ENCODE data around the gene INPP4B.

INPP4B gene

GRCh38 chr4:142363686-142364085 is 482.4 kb downstream of the INPP4B start:
- H3K23ac ChIP-seq (ENCODE audit: low read depth, low read length, poor library complexity), result no peak overlapping the region
- H2AK5ac ChIP-seq (ENCODE audit: low read depth, low read length), result no peak overlapping the region
- H4K91ac ChIP-seq (ENCODE audit: low read depth, low read length, poor library complexity), result no peak overlapping the region
- H3K4me3 ChIP-seq (ENCODE audit: low read length in 2 of 2), result no peak overlapping the region
- H2BK5ac ChIP-seq (ENCODE audit: low read length), result no peak overlapping the region
- no peaks in the 10 kb centered on the region for H3K9me3 ChIP-seq (replicated peaks in 1 of 2; ENCODE audit: control insufficient read depth in 2 of 2, insufficient read depth in 1 of 2, low read depth in 1 of 2, low read length in 2 of 2)
- H3K4me1 ChIP-seq (ENCODE audit: control insufficient read depth in 2 of 2, insufficient read depth in 1 of 2, low read depth in 1 of 2, low read length in 2 of 2), result peaks cover 5 to 27% of the 10 kb centered on the region in 2 donors
- H2BK120ac ChIP-seq (ENCODE audit: low read depth, low read length), result no peak overlapping the region
- no peak overlapping the region for H3K27ac ChIP-seq (replicated peaks; ENCODE audit: low read length)
- no peak overlapping the region for H3K14ac ChIP-seq (ENCODE audit: low read length)
- no peak overlapping the region for H2BK12ac ChIP-seq (ENCODE audit: low read length)
- no peak overlapping the region for H3K9ac ChIP-seq (ENCODE audit: low read depth, low read length, poor library complexity)
- WGBS, 2 donors (ENCODE audit: extremely low coverage in 2 of 2, insufficient read length in 2 of 2, insufficient replicate concordance in 1 of 2), result no CpG with 5 or more reads among the region's 1 CpG
- H3K4me2 ChIP-seq (ENCODE audit: insufficient read depth, low read length, poor library complexity, severe bottlenecking), result no peak overlapping the region
- no peak overlapping the region for H2BK15ac ChIP-seq (ENCODE audit: low read length)
- H3K4ac ChIP-seq (ENCODE audit: low read length), result no peak overlapping the region
- no peaks in the 10 kb centered on the region for H3K79me1 ChIP-seq (ENCODE audit: low read depth, low read length)
- no peak for DNase-seq (ENCODE audit: low spot score)
- H3K18ac ChIP-seq (ENCODE audit: low read length), result no peak overlapping the region
- no peak overlapping the region for H4K8ac ChIP-seq (ENCODE audit: low read depth, low read length)
- H3K27me3 ChIP-seq (ENCODE audit: control insufficient read depth in 3 of 3, insufficient read depth in 3 of 3, low read depth in 1 of 3, low read length in 3 of 3), result no peaks in the 10 kb centered on the region
- H2AFZ ChIP-seq (ENCODE audit: low read length), result no peak overlapping the region
- peaks cover 0 to 1% of the 10 kb centered on the region in 2 donors for H3K36me3 ChIP-seq (replicated peaks in 1 of 2; ENCODE audit: control insufficient read depth in 2 of 2, insufficient read depth in 2 of 2, low read length in 2 of 2)

DNA sequence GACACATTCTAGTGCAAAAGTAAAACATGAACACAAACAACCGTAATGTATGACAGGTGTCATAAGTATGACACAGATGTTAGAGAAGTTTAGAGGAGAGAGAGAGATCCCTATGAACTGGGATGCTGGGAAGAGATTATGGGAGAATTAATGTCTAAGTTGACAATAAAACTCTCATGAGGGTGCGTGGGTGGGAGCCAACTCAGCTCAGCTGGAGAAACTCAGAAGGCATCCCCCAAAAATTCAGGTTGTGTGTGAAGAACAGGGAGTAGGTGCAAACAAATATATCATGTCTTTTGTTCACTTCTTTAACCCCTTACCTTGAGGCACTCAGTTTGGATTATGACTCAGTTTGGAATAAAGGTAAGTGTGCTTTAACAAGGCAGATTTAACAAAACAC is 484.1 kb downstream of the INPP4B start:
- Histone ChIP-seq H2BK12ac (ENCODE audit: low read length) (no peak overlapping the region), H3K4ac (ENCODE audit: low read length) (no peak overlapping the region), H3K79me1 (ENCODE audit: low read depth, low read length) (no peaks in the 10 kb centered on the region), H2AFZ (ENCODE audit: low read length) (no peak overlapping the region), H2BK120ac (ENCODE audit: low read depth, low read length) (no peak overlapping the region), H4K91ac (ENCODE audit: low read depth, low read length, poor library complexity) (no peak overlapping the region), H2BK15ac (ENCODE audit: low read length) (no peak overlapping the region), H3K4me1 (ENCODE audit: control insufficient read depth in 2 of 2, insufficient read depth in 1 of 2, low read depth in 1 of 2, low read length in 2 of 2) (peaks cover 5 to 17% of the 10 kb centered on the region in 2 donors), H3K27me3 (ENCODE audit: control insufficient read depth in 3 of 3, insufficient read depth in 3 of 3, low read depth in 1 of 3, low read length in 3 of 3) (no peaks in the 10 kb centered on the region), H3K9me3 (replicated peaks in 1 of 2; ENCODE audit: control insufficient read depth in 2 of 2, insufficient read depth in 1 of 2, low read depth in 1 of 2, low read length in 2 of 2) (no peaks in the 10 kb centered on the region), H3K4me2 (ENCODE audit: insufficient read depth, low read length, poor library complexity, severe bottlenecking) (no peak overlapping the region), H3K9ac (ENCODE audit: low read depth, low read length, poor library complexity) (no peak overlapping the region), H3K18ac (ENCODE audit: low read length) (no peak overlapping the region), H3K14ac (ENCODE audit: low read length) (no peak overlapping the region), H4K8ac (ENCODE audit: low read depth, low read length) (no peak overlapping the region), H3K27ac (replicated peaks; ENCODE audit: low read length) (no peak overlapping the region), H3K23ac (ENCODE audit: low read depth, low read length, poor library complexity) (no peak overlapping the region), H2AK5ac (ENCODE audit: low read depth, low read length) (no peak overlapping the region), H3K36me3 (replicated peaks in 1 of 2; ENCODE audit: control insufficient read depth in 2 of 2, insufficient read depth in 2 of 2, low read length in 2 of 2) (peaks cover 0 to 2% of the 10 kb centered on the region in 2 donors), H3K4me3 (ENCODE audit: low read length in 2 of 2) (no peak overlapping the region), H2BK5ac (ENCODE audit: low read length) (no peak overlapping the region)
- DNase-seq (ENCODE audit: low spot score), result no peak
- WGBS, 2 donors (ENCODE audit: extremely low coverage in 2 of 2, insufficient read length in 2 of 2, insufficient replicate concordance in 1 of 2), result no CpG with 5 or more reads among the region's 2 CpGs

DNA sequence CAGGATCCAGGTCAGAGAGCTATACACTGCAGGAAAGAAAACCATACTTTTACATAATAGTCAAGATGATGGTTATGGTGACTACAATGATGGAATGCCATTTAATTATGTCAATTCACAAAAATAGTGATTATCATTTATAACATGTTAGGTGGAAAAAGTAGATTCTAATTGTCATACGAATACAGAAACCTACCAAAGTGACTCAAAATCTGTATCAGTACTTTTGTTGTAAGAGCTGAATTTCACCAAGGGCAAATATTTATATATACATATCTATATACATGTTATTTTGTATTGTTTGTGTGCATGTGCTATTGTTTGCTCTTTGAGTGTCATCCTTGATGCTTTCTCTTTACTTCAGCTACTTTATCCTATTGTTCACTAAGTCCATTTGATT is 485.4 kb downstream of the INPP4B start:
- H3K4me3 ChIP-seq (ENCODE audit: low read length in 2 of 2), result no peak overlapping the region
- peaks cover 0 to 2% of the 10 kb centered on the region in 2 donors for H3K36me3 ChIP-seq (replicated peaks in 1 of 2; ENCODE audit: control insufficient read depth in 2 of 2, insufficient read depth in 2 of 2, low read length in 2 of 2)
- H4K8ac ChIP-seq (ENCODE audit: low read depth, low read length), result no peak overlapping the region
- H2AK5ac ChIP-seq (ENCODE audit: low read depth, low read length), result no peak overlapping the region
- H3K27ac ChIP-seq (replicated peaks; ENCODE audit: low read length), result no peak overlapping the region
- no CpG with 5 or more reads among the region's 1 CpG for WGBS, 2 donors (ENCODE audit: extremely low coverage in 2 of 2, insufficient read length in 2 of 2, insufficient replicate concordance in 1 of 2)
- no peak overlapping the region for H3K14ac ChIP-seq (ENCODE audit: low read length)
- no peak overlapping the region for H3K9ac ChIP-seq (ENCODE audit: low read depth, low read length, poor library complexity)
- no peak overlapping the region for H3K4ac ChIP-seq (ENCODE audit: low read length)
- H2BK5ac ChIP-seq (ENCODE audit: low read length), result no peak overlapping the region
- H3K79me1 ChIP-seq (ENCODE audit: low read depth, low read length), result no peaks in the 10 kb centered on the region
- H2BK12ac ChIP-seq (ENCODE audit: low read length), result no peak overlapping the region
- H3K27me3 ChIP-seq (ENCODE audit: control insufficient read depth in 3 of 3, insufficient read depth in 3 of 3, low read depth in 1 of 3, low read length in 3 of 3), result no peaks in the 10 kb centered on the region
- H3K23ac ChIP-seq (ENCODE audit: low read depth, low read length, poor library complexity), result no peak overlapping the region
- H3K4me1 ChIP-seq (ENCODE audit: control insufficient read depth in 2 of 2, insufficient read depth in 1 of 2, low read depth in 1 of 2, low read length in 2 of 2), result peaks cover 2 to 8% of the 10 kb centered on the region in 2 donors
- no peak overlapping the region for H2BK120ac ChIP-seq (ENCODE audit: low read depth, low read length)
- H2AFZ ChIP-seq (ENCODE audit: low read length), result no peak overlapping the region
- no peaks in the 10 kb centered on the region for H3K9me3 ChIP-seq (replicated peaks in 1 of 2; ENCODE audit: control insufficient read depth in 2 of 2, insufficient read depth in 1 of 2, low read depth in 1 of 2, low read length in 2 of 2)
- no peak overlapping the region for H3K18ac ChIP-seq (ENCODE audit: low read length)
- no peak overlapping the region for H2BK15ac ChIP-seq (ENCODE audit: low read length)
- H3K4me2 ChIP-seq (ENCODE audit: insufficient read depth, low read length, poor library complexity, severe bottlenecking), result no peak overlapping the region
- no peak for DNase-seq (ENCODE audit: low spot score)
- no peak overlapping the region for H4K91ac ChIP-seq (ENCODE audit: low read depth, low read length, poor library complexity)

GRCh38 chr4:142358656-142359055 is 487.4 kb downstream of the INPP4B start:
- no peak overlapping the region for H3K14ac ChIP-seq (ENCODE audit: low read length)
- no peak overlapping the region for H2BK12ac ChIP-seq (ENCODE audit: low read length)
- no peak overlapping the region for H3K9ac ChIP-seq (ENCODE audit: low read depth, low read length, poor library complexity)
- H3K79me1 ChIP-seq (ENCODE audit: low read depth, low read length), result no peaks in the 10 kb centered on the region
- no peak overlapping the region for H3K4me2 ChIP-seq (ENCODE audit: insufficient read depth, low read length, poor library complexity, severe bottlenecking)
- no peaks in the 10 kb centered on the region for H3K4me1 ChIP-seq (ENCODE audit: control insufficient read depth in 2 of 2, insufficient read depth in 1 of 2, low read depth in 1 of 2, low read length in 2 of 2)
- H2BK15ac ChIP-seq (ENCODE audit: low read length), result no peak overlapping the region
- H3K27me3 ChIP-seq (ENCODE audit: control insufficient read depth in 3 of 3, insufficient read depth in 3 of 3, low read depth in 1 of 3, low read length in 3 of 3), result no peaks in the 10 kb centered on the region
- no peaks in the 10 kb centered on the region for H3K9me3 ChIP-seq (replicated peaks in 1 of 2; ENCODE audit: control insufficient read depth in 2 of 2, insufficient read depth in 1 of 2, low read depth in 1 of 2, low read length in 2 of 2)
- no peak overlapping the region for H3K4me3 ChIP-seq (ENCODE audit: low read length in 2 of 2)
- H3K18ac ChIP-seq (ENCODE audit: low read length), result no peak overlapping the region
- no peak overlapping the region for H4K91ac ChIP-seq (ENCODE audit: low read depth, low read length, poor library complexity)
- no peak for DNase-seq (ENCODE audit: low spot score)
- no peak overlapping the region for H2BK120ac ChIP-seq (ENCODE audit: low read depth, low read length)
- H3K36me3 ChIP-seq (replicated peaks in 1 of 2; ENCODE audit: control insufficient read depth in 2 of 2, insufficient read depth in 2 of 2, low read length in 2 of 2), result peaks cover 0 to 2% of the 10 kb centered on the region in 2 donors
- H4K8ac ChIP-seq (ENCODE audit: low read depth, low read length), result no peak overlapping the region
- WGBS, 2 donors (ENCODE audit: extremely low coverage in 2 of 2, insufficient read length in 2 of 2, insufficient replicate concordance in 1 of 2), result no CpG with 5 or more reads among the region's 4 CpGs
- no peak overlapping the region for H3K4ac ChIP-seq (ENCODE audit: low read length)
- no peak overlapping the region for H2AK5ac ChIP-seq (ENCODE audit: low read depth, low read length)
- no peak overlapping the region for H3K27ac ChIP-seq (replicated peaks; ENCODE audit: low read length)
- H2BK5ac ChIP-seq (ENCODE audit: low read length), result no peak overlapping the region
- H2AFZ ChIP-seq (ENCODE audit: low read length), result no peak overlapping the region
- no peak overlapping the region for H3K23ac ChIP-seq (ENCODE audit: low read depth, low read length, poor library complexity)
